Neural progenitor cell (in vitro differentiated cells): Measurements from ENCODE around the gene ZNF385C. TPM values are rescaled to one million over a fixed set of nuclear protein-coding genes. Genes with fewer than 3 reads are reported as not detected.

Source experiments
- DNase-seq: peaks from one replicate; pipeline ENCODE4 v3.0.0-alpha.2; 2016; ENCODE audit warnings: low spot score
- H2AFZ ChIP-seq: fragments of 200-600 bp; sonication (generic); replicated peaks from 2 replicates; pipeline ENCODE4 v1.6.1; 2016; ENCODE audit warnings: antibody characterized with exemption
- H3F3A ChIP-seq: fragments of 200-600 bp; sonication (generic); 2 replicates; pipeline ENCODE4 v1.6.1; 2016; ENCODE audit warnings: antibody characterized with exemption, low read depth
- H3K27ac ChIP-seq: fragments of 200-600 bp; sonication (generic); 2 replicates; pipeline ENCODE4 v1.5.1; 2016; ENCODE audit warnings: mild to moderate bottlenecking
- H3K27me3 ChIP-seq: fragments of 200-600 bp; sonication (generic); 2 replicates; pipeline ENCODE4 v1.6.1; 2016; ENCODE audit warnings: mild to moderate bottlenecking, moderate library complexity
- H3K36me3 ChIP-seq: fragments of 200-600 bp; sonication (generic); 2 replicates; pipeline ENCODE4 v1.5.1; 2016
- H3K4me1 ChIP-seq: fragments of 200-600 bp; sonication (generic); 2 replicates; pipeline ENCODE4 v1.6.1; 2016; ENCODE audit warnings: mixed run types
- H3K4me2 ChIP-seq: fragments of 200-600 bp; sonication (generic); 2 replicates; pipeline ENCODE4 v1.6.1; 2016
- H3K4me3 ChIP-seq: fragments of 200-600 bp; sonication (generic); 2 replicates; pipeline ENCODE4 v1.5.1; 2016
- H3K79me2 ChIP-seq: fragments of 200-600 bp; sonication (generic); 2 replicates; pipeline ENCODE4 v1.6.1; 2016; ENCODE audit warnings: low read depth
- H3K9ac ChIP-seq: fragments of 200-600 bp; sonication (generic); 2 replicates; pipeline ENCODE4 v1.6.1; 2016
- H3K9me3 ChIP-seq: fragments of 200-600 bp; sonication (generic); 2 replicates; pipeline ENCODE4 v1.5.1; 2016; ENCODE audit warnings: low read depth
- H4K20me1 ChIP-seq: fragments of 200-600 bp; sonication (generic); 2 replicates; pipeline ENCODE4 v1.6.1; 2016; ENCODE audit warnings: low read depth
- H3K27ac Mint-ChIP-seq: 3 replicates; pipeline ENCODE4 v1.8.0; 2021; ENCODE audit warnings: mixed read lengths
- H3K27me3 Mint-ChIP-seq: 2 replicates; pipeline ENCODE4 v1.8.0; 2022; ENCODE audit warnings: low read depth, mild to moderate bottlenecking, inconsistent platforms, moderate library complexity, mixed read lengths; ENCODE audit not compliant: insufficient read depth
- H3K36me3 Mint-ChIP-seq: 3 replicates; pipeline ENCODE4 v1.8.0; 2021; ENCODE audit warnings: mixed read lengths
- H3K4me1 Mint-ChIP-seq: 3 replicates; pipeline ENCODE4 v1.8.0; 2021; ENCODE audit warnings: mixed read lengths
- H3K4me3 Mint-ChIP-seq: 3 replicates; pipeline ENCODE4 v1.8.0; 2021; ENCODE audit warnings: mild to moderate bottlenecking, moderate library complexity, mixed read lengths
- H3K9me3 Mint-ChIP-seq: 3 replicates; pipeline ENCODE4 v1.8.0; 2020; ENCODE audit warnings: mixed read lengths
- EZH2 ChIP-seq: fragments of 200-600 bp; sonication (generic); IDR thresholded peaks from 2 replicates; pipeline ENCODE4 v1.6.1; 2017; ENCODE audit warnings: antibody characterized with exemption, mild to moderate bottlenecking, moderate library complexity
- EZH2phosphoT487 ChIP-seq: fragments of 200-600 bp; sonication (generic); IDR thresholded peaks from 2 replicates; pipeline ENCODE4 v1.6.1; 2017; ENCODE audit warnings: antibody characterized with exemption
- total RNA-seq: library from RNA; depleted of rRNA; stranded (reverse); fragments of >200 nt; gene quantifications from 2 replicates; pipeline ENCODE4 v1.2.3, GENCODE V29; 2015; ENCODE audit warnings: low replicate concordance
- TF ChIP-seq, protein P1 (sequence below): fragments of 200-600 bp; sonication (generic); IDR thresholded peaks from 2 replicates; pipeline ENCODE4 v1.5.1; 2017; ENCODE audit warnings: antibody characterized with exemption, mild to moderate bottlenecking

Gene ZNF385C
- total RNA-seq, 1 donor from 2014 or later, result 5.0 TPM

DNA sequence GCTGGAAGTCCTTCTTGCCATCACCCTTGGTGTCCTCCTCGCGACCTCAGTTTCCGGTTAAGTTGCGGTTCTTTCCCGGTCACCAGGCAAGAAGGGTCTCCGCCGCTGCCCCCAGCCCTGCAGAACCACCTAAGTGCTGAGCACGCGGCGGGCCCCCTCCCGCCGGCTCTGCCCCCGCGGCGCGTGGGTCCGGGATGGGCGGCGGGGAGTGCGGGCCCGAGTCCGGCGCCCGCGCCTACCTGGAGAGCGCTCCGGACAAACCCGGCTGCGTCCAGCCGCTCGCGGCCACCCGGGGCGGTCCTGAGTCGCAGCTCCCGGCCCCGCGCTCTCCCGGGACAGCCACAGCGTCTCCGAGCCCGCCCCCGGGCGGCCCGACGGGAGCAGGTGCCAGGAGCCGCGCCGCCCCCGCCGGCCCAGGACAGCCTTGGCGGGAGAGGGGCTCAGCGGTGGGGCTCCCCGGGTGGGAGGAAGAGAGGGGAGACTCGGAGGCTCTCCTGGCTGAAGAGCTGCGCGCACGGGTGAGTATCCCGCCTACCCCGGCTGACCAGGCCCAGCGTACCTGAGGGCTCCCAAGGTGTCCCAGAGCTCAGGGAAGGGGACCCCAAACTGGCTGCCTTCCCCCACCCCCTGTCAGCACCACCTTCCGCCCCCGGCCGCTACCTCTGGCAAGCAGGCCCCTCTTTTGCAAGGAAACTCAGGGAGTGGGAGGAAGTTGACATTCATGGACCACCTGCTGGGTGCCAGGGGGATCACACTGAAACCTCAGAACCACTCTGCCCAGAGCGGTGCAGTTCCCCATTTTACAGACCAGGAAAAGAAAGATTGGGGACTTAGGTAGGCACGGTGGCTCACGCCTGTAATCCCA lies 25.7 kb downstream of the ZNF385C start:
- Histone ChIP-seq H3K27ac (no peak overlapping the region), H3K36me3 (no peaks in the 10 kb centered on the region), H3K4me1 (peaks cover 5% of the 10 kb centered on the region), H3K9ac (no peak overlapping the region), H4K20me1 (no peaks in the 10 kb centered on the region), H3K4me3 (peak overlapping the region; percentile 86), H3K4me2 (peak overlapping the region; percentile 98), H3K9me3 (no peaks in the 10 kb centered on the region), H3K79me2 (no peaks in the 10 kb centered on the region), H3F3A (peaks cover 11% of the 10 kb centered on the region), H2AFZ (peak overlapping the region; percentile 100), H3K27me3 (peaks cover 30% of the 10 kb centered on the region)
- DNase-seq, result peak; percentile 79
- TF ChIP-seq, protein P1, sequence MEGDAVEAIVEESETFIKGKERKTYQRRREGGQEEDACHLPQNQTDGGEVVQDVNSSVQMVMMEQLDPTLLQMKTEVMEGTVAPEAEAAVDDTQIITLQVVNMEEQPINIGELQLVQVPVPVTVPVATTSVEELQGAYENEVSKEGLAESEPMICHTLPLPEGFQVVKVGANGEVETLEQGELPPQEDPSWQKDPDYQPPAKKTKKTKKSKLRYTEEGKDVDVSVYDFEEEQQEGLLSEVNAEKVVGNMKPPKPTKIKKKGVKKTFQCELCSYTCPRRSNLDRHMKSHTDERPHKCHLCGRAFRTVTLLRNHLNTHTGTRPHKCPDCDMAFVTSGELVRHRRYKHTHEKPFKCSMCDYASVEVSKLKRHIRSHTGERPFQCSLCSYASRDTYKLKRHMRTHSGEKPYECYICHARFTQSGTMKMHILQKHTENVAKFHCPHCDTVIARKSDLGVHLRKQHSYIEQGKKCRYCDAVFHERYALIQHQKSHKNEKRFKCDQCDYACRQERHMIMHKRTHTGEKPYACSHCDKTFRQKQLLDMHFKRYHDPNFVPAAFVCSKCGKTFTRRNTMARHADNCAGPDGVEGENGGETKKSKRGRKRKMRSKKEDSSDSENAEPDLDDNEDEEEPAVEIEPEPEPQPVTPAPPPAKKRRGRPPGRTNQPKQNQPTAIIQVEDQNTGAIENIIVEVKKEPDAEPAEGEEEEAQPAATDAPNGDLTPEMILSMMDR, result no peak
- TF ChIP-seq EZH2, result peak; percentile 68
- peak; percentile 16 for TF ChIP-seq EZH2phosphoT487
- Mint-ChIP-seq H3K27me3 (peaks cover 35% of the 10 kb centered on the region), H3K27ac (no peak overlapping the region), H3K36me3 (no peaks in the 10 kb centered on the region), H3K4me1 (peaks cover 2% of the 10 kb centered on the region), H3K4me3 (peak overlapping the region; percentile 68), H3K9me3 (no peaks in the 10 kb centered on the region)

- Histone ChIP-seq H2AFZ (peak overlapping the region; percentile 100), H4K20me1 (no peaks in the 10 kb centered on the region), H3K36me3 (no peaks in the 10 kb centered on the region), H3K9me3 (no peaks in the 10 kb centered on the region), H3K27me3 (peaks cover 30% of the 10 kb centered on the region), H3K4me2 (peak overlapping the region; percentile 98), H3K9ac (no peak overlapping the region), H3K27ac (no peak overlapping the region), H3F3A (peaks cover 11% of the 10 kb centered on the region), H3K4me3 (peak overlapping the region; percentile 86), H3K79me2 (no peaks in the 10 kb centered on the region), H3K4me1 (peaks cover 4% of the 10 kb centered on the region)
- TF ChIP-seq EZH2 (no peak), EZH2phosphoT487 (no peak)
- TF ChIP-seq, protein P1, result no peak
- peaks cover 33% of the 10 kb centered on the region for H3K27me3 Mint-ChIP-seq
- H3K4me1 Mint-ChIP-seq, result peaks cover 2% of the 10 kb centered on the region
- H3K27ac Mint-ChIP-seq, result no peak overlapping the region
- H3K4me3 Mint-ChIP-seq, result peak overlapping the region; percentile 24
- H3K9me3 Mint-ChIP-seq, result no peaks in the 10 kb centered on the region
- H3K36me3 Mint-ChIP-seq, result no peaks in the 10 kb centered on the region
- DNase-seq, result no peak
Measured at GRCh38 chr17:42071810-42072209, 26.5 kb downstream of the ZNF385C start.

GRCh38 chr17:42068979-42069378 lies 29.3 kb downstream of the ZNF385C start:
- peaks cover 6% of the 10 kb centered on the region for H3K4me1 Mint-ChIP-seq
- TF ChIP-seq EZH2phosphoT487, result no peak
- TF ChIP-seq, protein P1, result no peak
- no peak for TF ChIP-seq EZH2
- H4K20me1 ChIP-seq, result no peaks in the 10 kb centered on the region
- H3K9ac ChIP-seq, result no peak overlapping the region
- no peaks in the 10 kb centered on the region for H3K36me3 Mint-ChIP-seq
- H3K27me3 Mint-ChIP-seq, result peaks cover 30% of the 10 kb centered on the region
- peaks cover 30% of the 10 kb centered on the region for H3K27me3 ChIP-seq
- no peak for DNase-seq
- no peaks in the 10 kb centered on the region for H3K9me3 Mint-ChIP-seq
- H3K36me3 ChIP-seq, result no peaks in the 10 kb centered on the region
- peaks cover 11% of the 10 kb centered on the region for H3F3A ChIP-seq
- H3K4me3 Mint-ChIP-seq, result no peak overlapping the region
- H3K4me1 ChIP-seq, result peaks cover 4% of the 10 kb centered on the region
- H3K4me3 ChIP-seq, result no peak overlapping the region
- H3K27ac ChIP-seq, result no peak overlapping the region
- H2AFZ ChIP-seq, result no peak overlapping the region
- no peaks in the 10 kb centered on the region for H3K79me2 ChIP-seq
- H3K27ac Mint-ChIP-seq, result no peak overlapping the region
- H3K4me2 ChIP-seq, result no peak overlapping the region
- H3K9me3 ChIP-seq, result no peaks in the 10 kb centered on the region
